ENCODE results near the gene CTBP2.

CTBP2 gene

GRCh38 chr10:124978376-124978725 is 182.0 kb downstream of the CTBP2 start:
- H3K27ac ChIP-seq: no peak overlapping the region
- no peak overlapping the region for H3K4me3 ChIP-seq

DNA sequence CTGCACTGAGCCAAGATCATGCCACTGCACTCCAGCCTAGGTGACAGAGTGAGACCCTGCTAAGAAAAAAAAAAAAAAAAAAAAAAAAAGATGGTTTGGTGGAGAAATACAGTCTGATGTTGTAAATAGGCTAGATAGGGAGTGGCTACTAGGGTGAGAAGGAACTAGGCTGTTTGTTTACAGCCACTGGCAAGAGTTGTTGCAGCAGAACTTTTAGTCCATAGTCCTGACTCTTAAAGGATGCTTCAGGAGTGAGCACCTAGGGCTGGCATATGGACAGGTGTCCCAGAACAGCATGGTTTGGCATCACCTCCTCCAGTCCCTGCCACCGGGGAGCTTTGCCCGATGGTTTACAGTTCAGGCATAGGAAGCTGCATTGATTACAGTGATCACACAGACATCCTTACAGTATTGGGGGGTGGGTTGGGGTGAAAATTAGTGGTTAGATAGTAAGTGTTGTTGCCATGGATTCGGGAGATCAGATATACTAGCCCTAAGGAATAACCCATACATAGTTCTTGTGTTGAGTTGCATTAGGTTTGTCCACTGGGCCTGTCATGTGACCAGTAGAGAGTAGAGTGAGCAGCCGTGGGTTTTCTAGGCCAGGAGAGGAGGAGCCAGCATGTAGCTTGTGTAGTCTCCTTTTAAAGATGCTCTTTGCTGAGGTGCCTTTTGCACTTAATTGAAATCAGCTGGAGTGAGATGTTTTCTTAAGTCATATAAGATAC is 182.6 kb downstream of the CTBP2 start:
- no peak overlapping the region for H3K4me3 ChIP-seq
- no peak overlapping the region for H3K27ac ChIP-seq

DNA sequence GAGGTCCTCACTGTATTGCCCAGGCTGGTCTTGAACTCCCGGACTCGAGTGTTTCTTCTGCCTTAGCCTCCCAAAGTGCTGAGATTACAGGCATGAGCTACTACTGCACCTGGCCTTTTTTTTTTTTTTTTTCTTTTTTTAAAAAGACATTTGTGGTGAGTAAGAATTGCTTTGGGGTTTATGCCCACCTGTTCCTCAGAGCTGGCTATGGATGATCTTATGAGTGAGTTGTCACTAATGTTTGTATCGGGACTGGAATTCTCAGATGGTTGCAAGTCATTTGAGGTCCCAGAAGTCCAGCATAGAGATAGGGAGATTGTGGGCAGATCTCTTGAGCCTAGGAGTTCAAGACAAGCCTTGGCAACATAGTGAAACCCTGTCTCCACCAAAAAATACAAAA is 183.2 kb downstream of the CTBP2 start:
- Histone ChIP-seq H3K4me3 (no peak overlapping the region), H3K27ac (no peak overlapping the region)

DNA sequence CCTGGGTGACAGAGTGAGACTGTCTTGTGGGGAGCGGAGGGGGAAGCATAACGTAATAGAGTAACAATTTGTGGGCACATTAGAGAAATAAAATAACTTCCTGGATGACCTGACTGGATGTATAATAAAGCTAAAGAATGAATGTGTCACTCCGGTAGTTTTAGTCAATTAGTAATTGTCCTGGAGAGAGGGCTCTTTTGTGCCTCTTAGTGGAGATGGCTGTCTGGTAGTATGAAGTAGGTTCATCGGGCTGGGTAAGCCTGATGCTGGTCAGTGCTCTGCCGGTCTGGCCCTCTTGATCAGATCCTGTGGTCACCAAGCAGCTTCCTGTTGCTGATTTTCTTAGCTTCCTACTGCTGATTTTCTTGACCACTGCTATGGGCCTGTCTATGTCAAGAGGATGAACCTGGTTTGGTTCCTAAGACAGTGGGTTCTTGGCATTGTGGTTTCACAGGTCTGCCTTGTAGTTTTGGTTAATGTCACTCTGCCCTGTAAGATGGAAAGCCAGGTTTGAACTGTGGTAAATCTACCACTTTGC is 184.3 kb downstream of the CTBP2 start:
- no peak overlapping the region for H3K27ac ChIP-seq

DNA sequence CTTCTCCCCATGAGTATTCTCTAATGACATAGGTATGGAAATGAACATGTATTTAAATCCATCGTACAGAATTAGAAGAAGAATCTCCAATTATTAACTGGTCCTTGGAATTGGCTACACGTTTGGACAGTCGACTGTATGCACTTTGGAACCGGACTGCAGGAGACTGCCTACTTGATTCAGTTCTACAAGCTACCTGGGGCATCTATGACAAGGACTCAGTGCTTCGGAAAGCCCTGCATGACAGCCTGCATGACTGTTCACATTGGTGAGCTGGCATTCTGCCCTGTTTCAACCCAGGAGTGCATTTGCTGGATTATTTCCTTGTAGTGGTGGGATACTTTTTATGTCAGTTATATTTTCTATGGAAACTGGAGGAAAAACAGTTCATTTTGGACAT is 186.2 kb downstream of the CTBP2 start:
- no peak overlapping the region for H3K27ac ChIP-seq
- H3K4me3 ChIP-seq: no peak overlapping the region

More for the DNA sequence above, 184.3 kb downstream of the CTBP2 start:
- H3K4me3 ChIP-seq: no peak overlapping the region

GRCh38 chr10:124972637-124973036 is 187.7 kb downstream of the CTBP2 start:
- no peak overlapping the region for H3K4me3 ChIP-seq
- H3K27ac ChIP-seq: no peak overlapping the region

DNA sequence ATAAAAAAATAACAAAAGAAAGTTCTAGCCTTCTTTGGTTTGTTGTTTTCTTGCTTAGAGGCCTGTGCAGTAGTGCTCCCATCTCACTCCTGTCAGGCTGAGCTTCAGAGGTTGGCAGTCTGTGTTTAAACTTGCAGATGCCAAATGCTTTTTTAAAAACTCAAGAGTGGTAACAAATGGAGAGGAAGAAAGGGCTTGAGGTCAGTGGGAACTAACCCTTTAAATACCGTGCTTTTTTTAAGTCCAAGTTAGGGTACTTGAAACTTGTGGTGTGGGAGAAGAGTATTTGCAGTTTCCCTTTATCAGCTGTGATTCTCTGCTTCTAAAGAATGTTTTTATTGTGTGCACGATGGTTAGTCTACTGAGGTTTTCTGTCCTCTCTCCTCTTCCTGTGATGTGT is 189.1 kb downstream of the CTBP2 start:
- Histone ChIP-seq H3K4me3 (no peak overlapping the region), H3K27ac (no peak overlapping the region)

GRCh38 chr10:124967255-124967654 is 193.1 kb downstream of the CTBP2 start:
- no peak overlapping the region for H3K4me3 ChIP-seq
- no peak overlapping the region for H3K27ac ChIP-seq

DNA sequence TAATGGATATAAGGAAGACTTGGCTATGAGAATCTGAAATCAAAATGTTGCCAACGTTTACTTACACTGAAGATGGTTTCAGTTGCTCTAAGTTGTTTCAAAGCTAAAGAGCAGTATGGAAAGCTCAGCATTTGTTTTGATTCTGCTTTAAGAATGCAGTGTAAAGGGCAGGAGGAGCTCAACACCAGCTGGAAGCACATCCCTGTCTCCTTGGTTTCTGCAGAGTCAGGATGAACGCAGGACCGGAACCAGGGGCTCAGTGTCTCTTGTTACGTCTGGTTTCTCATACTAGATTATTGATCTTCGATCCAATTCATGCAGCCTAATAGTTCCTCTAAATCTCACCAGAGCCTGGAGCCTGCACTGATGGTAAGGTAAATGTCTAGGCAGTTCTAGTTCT is 194.4 kb downstream of the CTBP2 start:
- H3K4me3 ChIP-seq: no peak overlapping the region

DNA sequence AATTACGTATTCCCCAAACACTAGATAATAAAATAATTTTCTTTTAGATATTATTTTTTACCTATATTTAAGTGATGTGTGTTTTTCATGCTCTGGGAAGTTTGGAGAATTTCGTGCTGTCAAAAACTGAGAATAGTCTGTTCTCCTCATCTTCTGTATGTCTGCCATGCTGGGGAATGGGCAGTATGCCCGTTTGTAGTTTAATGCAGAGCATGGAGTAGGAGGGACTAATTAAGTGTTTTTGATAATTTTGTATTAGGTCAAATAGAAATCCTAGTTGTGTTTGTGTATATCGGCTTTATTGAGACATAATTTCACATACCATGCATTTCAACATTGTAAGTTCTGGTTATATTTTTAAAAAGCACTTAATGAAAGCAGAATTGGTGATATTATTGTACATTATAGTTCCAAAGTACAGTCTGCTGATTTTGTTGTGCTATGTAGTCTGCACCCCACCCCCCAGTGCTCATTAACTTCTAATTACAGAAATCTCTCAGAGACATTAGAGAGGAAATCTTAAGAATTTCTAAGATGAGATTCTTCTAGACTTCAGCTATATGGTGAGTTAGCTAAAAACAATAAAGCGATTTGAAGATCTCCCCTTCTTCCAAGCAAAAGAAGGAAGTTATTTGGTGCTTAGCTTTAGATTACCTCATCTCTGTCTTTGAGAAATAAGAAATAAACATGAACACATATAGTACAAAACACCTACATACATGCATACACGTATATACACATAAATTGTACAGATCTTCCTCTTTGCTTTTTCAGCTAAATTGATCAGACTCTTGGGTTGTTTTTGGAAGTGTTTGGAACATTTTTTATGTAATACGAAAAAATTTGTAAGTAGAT is 196.3 kb downstream of the CTBP2 start:
- H3K4me3 ChIP-seq: no peak overlapping the region
- H3K27ac ChIP-seq: no peak overlapping the region

More for the DNA sequence above, 194.4 kb downstream of the CTBP2 start:
- H3K27ac ChIP-seq: no peak overlapping the region

DNA sequence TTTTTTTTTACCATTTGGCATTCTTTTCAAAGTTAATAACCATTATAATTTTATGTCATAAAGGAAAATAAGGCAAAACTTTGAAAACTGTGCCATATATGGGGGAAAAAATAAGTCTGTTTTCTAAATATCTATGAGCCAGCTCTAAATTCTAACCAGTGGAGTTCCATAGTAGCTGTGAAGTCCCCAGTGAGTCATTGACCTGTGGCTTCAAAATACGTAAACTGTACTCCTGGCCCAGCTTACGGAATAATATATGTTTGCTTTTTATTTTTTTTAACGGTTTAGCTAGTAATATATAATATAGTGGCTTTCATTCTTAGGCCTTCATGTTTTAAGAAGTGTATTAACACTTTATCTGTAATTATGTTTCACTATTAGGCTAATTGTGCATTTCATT is 197.9 kb downstream of the CTBP2 start:
- Histone ChIP-seq H3K27ac (no peak overlapping the region), H3K4me3 (no peak overlapping the region)

- H3K4me3 ChIP-seq: no peak overlapping the region
- no peak overlapping the region for H3K27ac ChIP-seq
Measured at GRCh38 chr10:124961248-124961570, 199.2 kb downstream of the CTBP2 start.

DNA sequence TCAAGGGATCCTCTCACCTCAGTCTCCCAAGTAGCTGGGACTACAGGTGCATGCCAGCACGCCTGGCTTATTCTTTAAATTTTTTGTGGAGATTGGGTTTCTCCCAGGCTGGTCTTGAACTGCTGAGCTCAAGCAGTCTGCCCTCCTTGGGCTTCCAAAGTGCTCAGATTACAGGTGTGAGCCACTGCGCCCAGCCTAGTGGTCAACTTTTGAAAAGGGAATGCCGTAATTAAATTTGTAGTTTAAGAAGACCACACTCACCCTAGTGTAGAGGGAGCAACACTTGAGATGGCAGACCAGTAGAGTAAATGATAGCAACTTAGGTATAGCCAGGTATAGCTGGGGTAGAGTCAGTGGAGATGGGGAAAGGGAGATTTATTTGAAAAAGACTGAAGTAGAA is 200.8 kb downstream of the CTBP2 start:
- Histone ChIP-seq H3K27ac (no peak overlapping the region), H3K4me3 (no peak overlapping the region)

- Histone ChIP-seq H3K4me3 (no peak overlapping the region), H3K27ac (no peak overlapping the region)
Measured at GRCh38 chr10:124957404-124957947, 202.9 kb downstream of the CTBP2 start.

GRCh38 chr10:124956764-124957163 is 203.6 kb downstream of the CTBP2 start:
- Histone ChIP-seq H3K27ac (no peak overlapping the region), H3K4me3 (no peak overlapping the region)

GRCh38 chr10:124955868-124956267 is 204.5 kb downstream of the CTBP2 start:
- Histone ChIP-seq H3K4me3 (no peak overlapping the region), H3K27ac (no peak overlapping the region)

DNA sequence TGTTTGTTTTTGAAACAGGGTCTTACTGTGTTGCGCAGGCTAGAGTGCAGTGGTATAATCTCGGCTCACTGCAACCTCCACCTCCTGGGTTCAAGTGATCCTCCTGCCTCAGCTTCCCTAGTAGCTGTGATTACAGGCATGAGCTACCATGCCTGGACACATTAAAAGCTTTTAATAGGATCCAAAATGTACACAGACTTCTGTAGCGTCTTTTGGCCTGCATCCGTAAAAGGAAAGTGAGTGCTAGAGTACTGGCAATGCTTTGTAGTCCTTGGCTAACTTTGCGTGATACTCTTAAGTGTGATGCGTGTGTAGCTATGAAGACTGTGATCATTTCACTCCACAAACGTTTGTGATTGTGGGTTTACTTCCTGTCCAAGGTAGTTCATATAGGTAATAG is 205.1 kb downstream of the CTBP2 start:
- H3K27ac ChIP-seq: no peak overlapping the region
- H3K4me3 ChIP-seq: no peak overlapping the region

GRCh38 chr10:124953421-124953820 is 206.9 kb downstream of the CTBP2 start:
- no peak overlapping the region for H3K4me3 ChIP-seq
- H3K27ac ChIP-seq: no peak overlapping the region

DNA sequence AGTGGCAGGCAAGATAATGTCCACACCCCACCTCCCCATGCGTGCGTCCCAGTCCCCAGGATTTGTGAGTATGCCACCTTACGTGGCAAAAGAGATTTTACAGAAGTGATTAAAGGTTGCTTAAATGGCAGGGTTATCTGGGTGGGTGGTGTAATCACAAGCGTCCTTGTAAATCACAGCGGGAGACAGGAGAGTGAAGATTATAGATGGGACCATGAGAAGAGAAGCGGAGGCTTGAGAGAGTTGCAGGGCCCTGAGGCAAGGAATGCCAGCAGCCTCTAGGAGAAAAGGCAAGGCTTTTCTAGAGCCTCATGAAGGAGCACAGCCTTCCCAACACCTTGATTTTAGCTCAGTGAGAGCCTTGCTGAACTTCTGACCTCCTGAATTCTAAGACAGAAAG is 208.2 kb downstream of the CTBP2 start:
- no peak overlapping the region for H3K27ac ChIP-seq
- H3K4me3 ChIP-seq: no peak overlapping the region

DNA sequence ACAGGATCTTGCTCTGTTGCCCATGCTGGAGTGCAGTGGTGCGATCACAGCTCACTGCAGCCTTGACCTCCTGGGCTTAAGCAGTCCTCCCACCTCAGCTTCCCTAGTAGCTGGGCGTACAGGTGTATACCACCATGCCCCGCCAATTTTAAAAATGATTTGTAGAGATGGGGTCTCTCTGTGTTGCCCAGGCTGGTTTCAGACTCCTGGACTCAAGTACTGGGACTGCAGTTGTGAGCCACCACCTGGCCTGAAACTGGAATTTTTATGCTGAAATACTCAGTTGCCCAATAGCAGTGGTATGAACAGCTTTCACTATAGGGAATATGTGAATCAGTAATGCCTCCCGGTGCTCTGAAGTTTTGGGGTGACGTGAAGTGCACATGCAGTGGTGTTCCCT is 210.8 kb downstream of the CTBP2 start:
- Histone ChIP-seq H3K4me3 (no peak overlapping the region), H3K27ac (no peak overlapping the region)

DNA sequence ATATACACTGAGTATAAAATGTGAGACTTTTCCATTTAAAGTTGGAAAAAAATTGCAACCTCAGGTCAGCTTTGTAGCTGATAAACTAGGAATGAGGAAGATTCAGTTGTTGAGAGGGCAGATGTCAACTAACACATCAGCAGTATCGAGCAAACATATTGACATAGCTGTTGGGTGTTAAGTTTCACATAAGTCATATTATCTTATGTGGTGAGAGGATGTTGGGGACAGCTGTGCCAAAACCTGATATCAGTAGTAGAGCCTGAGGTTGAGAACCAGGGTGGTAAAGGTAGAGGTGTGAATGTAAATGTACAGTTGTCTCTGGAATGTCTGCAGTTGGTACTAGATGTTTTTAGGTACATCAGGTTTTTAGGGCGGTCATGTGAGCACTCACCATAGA is 213.4 kb downstream of the CTBP2 start:
- H3K4me3 ChIP-seq: no peak overlapping the region
- H3K27ac ChIP-seq: no peak overlapping the region
